Activated CD4-positive, alpha-beta T cell treated with anti-CD3 and anti-CD28 coated beads for 36 hours (primary cell): ENCODE results near the gene NBEA. TPM values are rescaled to one million over a fixed set of nuclear protein-coding genes. Genes with fewer than 3 reads are reported as not detected.
A peak's percentile ranks its signal among the peaks of the same experiment; 100 is the strongest.

Experiments used
- ATAC-seq: fragments of 200-7000 bp; cut with Tn5 transposase; one replicate; pipeline ENCODE4 v1.10.0; 2021; ENCODE audit warnings: mild to moderate bottlenecking, moderate library complexity
- CTCF ChIA-PET: fragments of 350-600 bp; sonication (Branson Sonifier 250); formaldehyde crosslinking; loops from one replicate; lab custom pipeline; 2021; ENCODE audit warnings: antibody characterized with exemption; lab: Charles Lee
- POLR2A ChIA-PET: fragments of 350-600 bp; sonication (Branson Sonifier 250); formaldehyde crosslinking; loops from one replicate; lab custom pipeline; 2021; ENCODE audit warnings: antibody characterized with exemption, inconsistent platforms; lab: Charles Lee
- DNase-seq: peaks from one replicate; pipeline ENCODE4 v3.0.0-alpha.2; 2020
- H3K27ac Mint-ChIP-seq: one replicate; pipeline ENCODE4 v1.8.0; 2021; ENCODE audit warnings: mixed read lengths
- H3K27me3 Mint-ChIP-seq: one replicate; pipeline ENCODE4 v1.8.0; 2021; ENCODE audit warnings: mixed read lengths
- H3K36me3 Mint-ChIP-seq: one replicate; pipeline ENCODE4 v1.8.0; 2021; ENCODE audit warnings: low read depth, mixed read lengths
- H3K4me1 Mint-ChIP-seq: one replicate; pipeline ENCODE4 v1.8.0; 2021; ENCODE audit warnings: mixed read lengths
- H3K4me3 Mint-ChIP-seq: one replicate; pipeline ENCODE4 v1.8.0; 2021; ENCODE audit warnings: mild to moderate bottlenecking, moderate library complexity, mixed read lengths
- H3K9me3 Mint-ChIP-seq: one replicate; pipeline ENCODE4 v1.8.0; 2021; ENCODE audit warnings: low read depth, mixed read lengths
- intact Hi-C, 2 experiments: fragments of 100-400 bp; cut with DNase I in 1 of 2; cut with micrococcal nuclease in 1 of 2; formaldehyde crosslinking; loops; one replicate each; pipeline versions ENCODE4 v1.14.2 to v1.15.1; 2022 to 2024; cut with DNase I, micrococcal nuclease
- total RNA-seq, 2 experiments: library from RNA; stranded (reverse); gene quantifications; one replicate each; pipeline ENCODE4 v1.2.3, GENCODE V29; 2021

NBEA gene
- total RNA-seq, 2 experiments from 2014 or later, result 0.39 to 0.44 TPM

DNA sequence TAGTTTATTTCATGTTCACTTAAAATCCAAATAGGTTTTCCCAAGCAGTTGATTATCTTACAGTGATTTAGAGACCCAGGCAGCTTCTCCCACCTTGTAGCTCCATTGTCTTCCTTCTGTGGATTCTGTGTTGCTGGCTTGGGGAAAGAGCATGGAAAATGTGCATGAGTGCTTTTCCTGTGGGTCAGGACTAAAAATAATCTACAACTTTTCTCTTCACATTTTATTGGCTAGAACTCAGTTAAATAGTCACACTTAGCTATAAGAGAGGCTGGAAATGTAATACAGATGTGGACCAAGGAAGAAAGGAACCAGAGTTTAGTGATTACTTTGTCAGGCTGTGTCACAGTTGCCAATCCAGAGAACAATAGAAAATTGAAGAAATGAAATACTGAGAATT is 198.8 kb downstream of the NBEA start:
- intact Hi-C loops, result no loop called here
- ChIA-PET CTCF (interaction anchor here (1.1 kb wide), 1 partner anchor 10 kb away, joined by 3 read pairs; no protein-coding TSS in a partner anchor), POLR2A (no interaction called here)
- H3K4me3 Mint-ChIP-seq, result no peak overlapping the region
- no peaks in the 10 kb centered on the region for H3K27me3 Mint-ChIP-seq
- H3K36me3 Mint-ChIP-seq, result peaks cover 2% of the 10 kb centered on the region
- H3K9me3 Mint-ChIP-seq, result no peaks in the 10 kb centered on the region
- ATAC-seq, result no peak
- no peak overlapping the region for H3K27ac Mint-ChIP-seq
- peaks cover 7% of the 10 kb centered on the region for H3K4me1 Mint-ChIP-seq
- no peak for DNase-seq

DNA sequence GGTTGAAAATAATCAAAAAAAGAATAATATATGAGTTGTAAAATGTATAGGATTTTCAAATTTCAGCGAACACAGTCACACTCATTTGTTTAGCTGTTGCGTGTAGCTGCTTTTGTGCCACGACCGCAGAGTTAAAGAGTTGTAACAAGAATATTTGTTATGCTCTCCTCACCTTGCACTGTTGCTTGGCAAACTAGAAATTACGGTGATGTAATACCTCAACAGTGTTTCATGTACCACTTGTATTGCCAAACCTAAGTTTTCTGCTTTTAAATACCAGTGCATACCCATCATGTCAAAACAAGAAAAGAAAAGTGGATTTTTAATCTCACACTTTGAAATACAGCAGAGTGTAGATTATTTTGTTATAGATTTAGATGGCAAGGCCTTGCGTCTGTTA is 201.1 kb downstream of the NBEA start:
- no peaks in the 10 kb centered on the region for H3K27me3 Mint-ChIP-seq
- ChIA-PET POLR2A (interaction anchor here (0.6 kb wide), 1 partner anchor 23 kb away, joined by 3 read pairs; no protein-coding TSS in a partner anchor), CTCF (no interaction called here)
- no peaks in the 10 kb centered on the region for H3K9me3 Mint-ChIP-seq
- no peak for DNase-seq
- ATAC-seq, result no peak
- no peak overlapping the region for H3K27ac Mint-ChIP-seq
- H3K36me3 Mint-ChIP-seq, result peaks cover 2% of the 10 kb centered on the region
- intact Hi-C loops, result no loop called here
- H3K4me1 Mint-ChIP-seq, result peaks cover 5% of the 10 kb centered on the region
- H3K4me3 Mint-ChIP-seq, result no peak overlapping the region

DNA sequence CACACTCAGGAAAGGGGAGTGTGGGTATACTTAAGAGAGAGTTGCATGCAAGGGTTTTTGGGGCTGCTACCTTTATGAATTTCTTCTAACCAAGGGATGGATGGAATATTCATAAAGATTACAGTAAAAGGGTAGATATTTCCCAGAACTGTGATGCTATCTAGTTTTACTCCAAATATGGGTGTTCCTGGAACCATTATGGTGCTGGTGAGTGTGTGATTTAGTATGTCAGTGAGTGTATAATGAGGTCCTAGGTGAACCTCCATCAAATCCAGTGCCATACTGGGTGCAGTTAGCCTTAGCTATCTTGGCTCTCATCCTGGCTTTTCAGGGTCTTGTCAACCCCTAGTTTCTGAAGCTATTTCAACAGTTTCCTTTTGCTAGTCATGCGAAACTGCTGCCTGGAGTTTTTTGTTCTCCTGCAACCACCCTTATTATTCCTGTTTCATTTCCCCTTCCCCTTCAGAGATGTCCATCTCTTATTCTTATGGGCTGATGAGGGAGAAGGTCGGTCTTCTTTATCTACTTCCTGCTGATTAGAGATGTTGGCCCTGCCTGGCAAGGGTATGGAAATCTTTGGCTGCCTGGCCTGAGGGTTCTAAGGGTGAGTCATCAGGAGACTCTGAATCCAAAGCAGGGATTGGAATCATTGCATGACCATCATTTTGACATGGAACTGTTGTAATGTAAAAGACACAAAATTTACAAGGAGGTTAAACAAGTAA is 202.3 kb downstream of the NBEA start:
- Mint-ChIP-seq H3K36me3 (peaks cover 2% of the 10 kb centered on the region), H3K4me3 (no peak overlapping the region), H3K27me3 (no peaks in the 10 kb centered on the region), H3K4me1 (peaks cover 4% of the 10 kb centered on the region), H3K9me3 (no peaks in the 10 kb centered on the region), H3K27ac (no peak overlapping the region)
- CTCF ChIA-PET, result interaction anchor here (1.1 kb wide), 1 partner anchor 20 kb away, joined by 4 read pairs; no protein-coding TSS in a partner anchor
- POLR2A ChIA-PET, result no interaction called here
- no peak for ATAC-seq
- intact Hi-C loops, result no loop called here
- no peak for DNase-seq

DNA sequence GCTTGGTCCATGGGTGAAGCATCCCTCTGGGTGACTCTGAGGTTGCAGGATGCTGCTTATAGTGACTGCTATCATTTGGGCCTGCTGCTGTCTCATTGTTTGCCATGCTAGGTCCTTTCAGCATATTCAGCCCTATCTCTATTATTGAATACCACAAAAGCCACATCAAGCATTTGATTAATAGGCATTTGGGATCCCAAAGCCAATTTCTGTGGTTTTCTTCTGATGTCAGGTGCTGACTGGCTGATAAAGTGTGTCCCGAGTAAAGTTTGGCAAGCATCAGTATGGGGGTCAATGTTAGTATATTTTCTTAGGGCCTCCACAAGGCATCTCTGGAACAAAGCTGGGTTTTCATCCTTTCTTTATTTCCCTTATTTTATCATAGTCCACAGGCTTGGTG is 204.6 kb downstream of the NBEA start:
- intact Hi-C loops, result no loop called here
- POLR2A ChIA-PET, result no interaction called here
- H3K9me3 Mint-ChIP-seq, result no peaks in the 10 kb centered on the region
- CTCF ChIA-PET, result no interaction called here
- no peaks in the 10 kb centered on the region for H3K4me1 Mint-ChIP-seq
- no peaks in the 10 kb centered on the region for H3K27me3 Mint-ChIP-seq
- DNase-seq (no peak), ATAC-seq (no peak)
- no peak overlapping the region for H3K4me3 Mint-ChIP-seq
- peaks cover 2% of the 10 kb centered on the region for H3K36me3 Mint-ChIP-seq
- no peak overlapping the region for H3K27ac Mint-ChIP-seq

DNA sequence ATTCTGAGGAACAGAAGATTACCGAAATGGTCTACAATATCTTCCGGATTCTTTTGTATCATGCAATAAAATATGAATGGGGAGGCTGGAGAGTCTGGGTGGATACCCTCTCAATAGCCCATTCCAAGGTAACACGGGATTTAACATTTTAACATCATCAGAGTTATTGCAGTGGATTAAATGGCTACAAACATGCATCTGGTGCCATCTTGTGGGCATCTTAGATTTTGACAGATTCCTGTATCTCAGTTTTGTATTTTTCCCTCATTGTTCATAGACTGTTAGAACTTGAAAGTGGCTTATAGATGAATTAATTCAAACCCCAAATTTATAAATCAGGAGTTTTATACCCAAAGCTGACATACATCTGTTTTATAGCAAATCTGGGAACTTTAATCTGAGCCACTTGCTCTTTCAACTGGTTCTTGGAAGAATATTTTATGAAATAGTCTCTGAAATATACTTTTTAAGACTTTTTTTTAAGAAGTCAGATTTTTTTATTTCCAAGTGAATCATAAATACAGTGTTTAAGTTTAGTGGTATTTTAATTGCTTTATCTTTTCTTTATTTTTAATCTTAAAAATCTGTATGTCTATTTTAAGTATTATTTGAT is 215.2 kb downstream of the NBEA start:
- DNase-seq (peak; percentile 47), ATAC-seq (peak; percentile 39)
- Mint-ChIP-seq H3K4me1 (peaks cover 2% of the 10 kb centered on the region), H3K27me3 (no peaks in the 10 kb centered on the region), H3K9me3 (no peaks in the 10 kb centered on the region), H3K36me3 (no peaks in the 10 kb centered on the region), H3K4me3 (no peak overlapping the region), H3K27ac (no peak overlapping the region)
- POLR2A ChIA-PET, result no interaction called here
- CTCF ChIA-PET, result no interaction called here
- intact Hi-C loops, result loop anchor here (2.0 to 10.0 kb wide), 6 partner anchors 212 to 1932 kb away; partner anchors contain the start of gene NBEA (in 2 of the 2)

DNA sequence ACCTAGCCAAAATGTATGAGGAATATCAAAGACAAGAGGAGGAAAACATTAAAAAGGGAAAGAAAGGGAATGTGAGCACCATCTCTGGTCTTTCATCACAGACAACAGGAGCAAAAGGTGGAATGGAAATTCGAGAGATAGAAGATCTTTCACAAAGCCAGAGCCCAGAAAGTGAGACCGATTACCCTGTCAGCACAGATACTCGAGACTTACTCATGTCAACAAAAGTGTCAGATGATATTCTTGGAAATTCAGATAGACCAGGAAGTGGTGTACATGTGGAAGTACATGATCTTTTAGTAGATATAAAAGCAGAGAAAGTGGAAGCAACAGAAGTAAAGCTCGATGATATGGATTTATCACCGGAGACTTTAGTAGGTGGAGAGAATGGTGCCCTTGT is 217.0 kb downstream of the NBEA start:
- H3K27me3 Mint-ChIP-seq, result no peaks in the 10 kb centered on the region
- intact Hi-C loops, result loop anchor here (5.0 to 10.0 kb wide), 4 partner anchors 214 to 1934 kb away; partner anchors contain the start of gene NBEA (in 2 of the 2)
- ATAC-seq (no peak), DNase-seq (no peak)
- no peaks in the 10 kb centered on the region for H3K9me3 Mint-ChIP-seq
- H3K27ac Mint-ChIP-seq, result no peak overlapping the region
- H3K4me3 Mint-ChIP-seq, result no peak overlapping the region
- peaks cover 7% of the 10 kb centered on the region for H3K4me1 Mint-ChIP-seq
- ChIA-PET POLR2A (no interaction called here), CTCF (interaction anchor here (1.3 kb wide), 1 partner anchor 1359 kb away, joined by 3 read pairs; no protein-coding TSS in a partner anchor)
- no peaks in the 10 kb centered on the region for H3K36me3 Mint-ChIP-seq

DNA sequence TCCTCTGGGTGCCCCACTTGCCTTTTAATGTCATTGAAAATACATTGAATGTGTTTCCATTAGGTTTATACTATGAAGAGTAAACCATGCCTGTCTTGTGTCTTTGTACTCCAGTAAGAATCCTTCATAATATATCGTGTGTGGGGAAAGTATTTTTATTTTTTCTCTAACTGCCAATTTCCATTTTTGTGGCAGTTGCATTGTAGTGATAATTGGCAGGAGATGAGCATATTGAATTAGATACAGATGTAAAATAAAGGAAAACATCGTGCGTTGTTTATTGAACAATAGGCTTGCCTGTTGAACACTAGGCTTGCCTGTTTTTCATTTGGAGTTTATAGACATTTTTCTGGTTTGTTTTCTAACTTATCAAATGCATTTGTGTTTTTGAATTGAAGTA is 218.8 kb downstream of the NBEA start:
- Mint-ChIP-seq H3K4me1 (peaks cover 7% of the 10 kb centered on the region), H3K9me3 (no peaks in the 10 kb centered on the region), H3K27ac (no peak overlapping the region), H3K27me3 (no peaks in the 10 kb centered on the region), H3K4me3 (no peak overlapping the region), H3K36me3 (no peaks in the 10 kb centered on the region)
- ChIA-PET POLR2A (no interaction called here), CTCF (no interaction called here)
- DNase-seq (no peak), ATAC-seq (no peak)
- intact Hi-C loops, result loop anchor here (5.0 to 10.0 kb wide), 4 partner anchors 1226 to 1936 kb away; no protein-coding TSS in a partner anchor

DNA sequence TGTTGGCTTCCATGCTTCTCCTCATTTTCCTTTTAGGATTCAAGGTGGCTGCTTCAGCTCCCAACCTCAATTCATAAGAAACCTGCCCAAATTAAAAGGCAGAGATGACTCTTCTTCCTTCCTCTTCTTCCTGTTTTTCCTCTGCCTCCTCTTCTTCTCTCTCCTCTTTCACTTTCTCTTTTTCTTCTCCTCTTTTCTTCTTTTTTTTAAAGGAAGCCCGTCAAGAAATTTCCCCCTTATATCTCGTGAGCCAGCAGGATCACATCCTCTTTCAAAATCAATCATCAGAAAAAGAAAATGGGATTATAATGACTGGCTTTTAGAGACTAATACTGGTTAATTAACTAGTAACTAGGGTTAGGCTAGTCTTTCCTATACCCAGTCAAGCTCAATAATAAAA is 220.3 kb downstream of the NBEA start:
- Mint-ChIP-seq H3K9me3 (no peaks in the 10 kb centered on the region), H3K4me1 (peaks cover 7% of the 10 kb centered on the region), H3K27ac (no peak overlapping the region), H3K36me3 (no peaks in the 10 kb centered on the region), H3K4me3 (no peak overlapping the region), H3K27me3 (no peaks in the 10 kb centered on the region)
- ATAC-seq, result no peak
- POLR2A ChIA-PET, result no interaction called here
- intact Hi-C loops, result loop anchor here (5.0 to 10.0 kb wide), 4 partner anchors 1228 to 1938 kb away; no protein-coding TSS in a partner anchor
- CTCF ChIA-PET, result interaction anchor here (0.8 to 1.3 kb wide), 2 partner anchors 17 to 57 kb away, joined by 3 read pairs; no protein-coding TSS in a partner anchor
- DNase-seq, result no peak

DNA sequence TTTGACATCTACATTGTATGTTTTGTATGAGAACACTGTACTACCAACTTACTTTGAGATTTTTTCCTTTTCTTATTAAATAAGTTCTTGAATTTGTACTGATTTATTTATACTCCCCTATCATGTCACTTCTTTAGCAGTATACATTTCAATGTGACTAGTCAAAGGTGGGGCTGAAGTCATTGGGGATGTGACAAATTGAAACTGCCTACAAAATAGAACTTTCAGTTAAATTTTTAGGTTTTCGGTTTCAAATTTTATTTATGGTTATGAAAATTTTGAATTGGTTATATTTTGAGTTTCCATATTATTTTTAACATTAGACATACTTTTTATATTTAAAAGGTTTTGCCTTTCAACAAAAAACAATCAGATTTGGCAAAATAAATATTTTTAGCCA is 221.6 kb downstream of the NBEA start:
- peaks cover 7% of the 10 kb centered on the region for H3K4me1 Mint-ChIP-seq
- H3K4me3 Mint-ChIP-seq, result no peak overlapping the region
- CTCF ChIA-PET, result interaction anchor here (0.6 to 1.4 kb wide), 9 partner anchors 10 to 655 kb away, joined by 3 to 5 read pairs (median 3); no protein-coding TSS in a partner anchor
- H3K36me3 Mint-ChIP-seq, result no peaks in the 10 kb centered on the region
- POLR2A ChIA-PET, result interaction anchor here (0.5 kb wide), 1 partner anchor 938 kb away, joined by 3 read pairs; no protein-coding TSS in a partner anchor
- intact Hi-C loops, result loop anchor here (5.0 to 10.0 kb wide), 4 partner anchors 1229 to 1939 kb away; no protein-coding TSS in a partner anchor
- DNase-seq (no peak), ATAC-seq (no peak)
- H3K27me3 Mint-ChIP-seq, result no peaks in the 10 kb centered on the region
- H3K9me3 Mint-ChIP-seq, result no peaks in the 10 kb centered on the region
- H3K27ac Mint-ChIP-seq, result no peak overlapping the region

DNA sequence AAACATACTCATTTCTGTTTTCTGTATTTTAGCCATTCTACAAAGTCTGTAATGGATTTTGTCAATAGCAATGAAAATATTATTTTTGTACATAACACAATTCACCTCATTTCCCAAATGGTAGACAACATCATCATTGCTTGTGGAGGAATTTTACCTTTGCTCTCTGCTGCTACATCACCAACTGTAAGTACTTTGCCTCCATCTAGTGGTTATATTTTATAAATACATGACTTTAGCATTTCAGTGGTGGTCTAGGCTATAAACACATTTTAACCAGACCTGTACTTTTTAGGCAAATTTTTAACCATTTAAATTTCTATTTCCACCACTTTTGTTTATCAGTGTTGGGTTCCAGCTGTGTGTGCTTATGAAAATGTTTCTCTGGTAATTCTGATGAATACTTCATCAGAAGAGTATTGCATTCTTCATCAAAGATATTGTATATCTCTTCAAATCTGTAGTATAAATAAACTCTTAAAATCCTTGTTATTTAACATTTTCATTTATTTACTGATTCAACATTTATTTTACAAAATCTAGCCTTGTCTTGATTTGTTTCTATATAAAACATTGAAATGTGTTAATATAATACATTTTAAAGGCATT is 222.4 kb downstream of the NBEA start:
- Mint-ChIP-seq H3K4me1 (peaks cover 7% of the 10 kb centered on the region), H3K27ac (no peak overlapping the region), H3K9me3 (no peaks in the 10 kb centered on the region), H3K36me3 (no peaks in the 10 kb centered on the region), H3K4me3 (no peak overlapping the region), H3K27me3 (no peaks in the 10 kb centered on the region)
- ChIA-PET POLR2A (interaction anchor here (0.5 kb wide), 1 partner anchor 938 kb away, joined by 3 read pairs; no protein-coding TSS in a partner anchor), CTCF (interaction anchor here (0.6 to 1.4 kb wide), 12 partner anchors 8 to 654 kb away, joined by 3 to 6 read pairs (median 3); no protein-coding TSS in a partner anchor)
- ATAC-seq, result peak; percentile 55
- intact Hi-C loops, result loop anchor here (5.0 to 10.0 kb wide), 4 partner anchors 1230 to 1940 kb away; no protein-coding TSS in a partner anchor
- DNase-seq, result no peak

DNA sequence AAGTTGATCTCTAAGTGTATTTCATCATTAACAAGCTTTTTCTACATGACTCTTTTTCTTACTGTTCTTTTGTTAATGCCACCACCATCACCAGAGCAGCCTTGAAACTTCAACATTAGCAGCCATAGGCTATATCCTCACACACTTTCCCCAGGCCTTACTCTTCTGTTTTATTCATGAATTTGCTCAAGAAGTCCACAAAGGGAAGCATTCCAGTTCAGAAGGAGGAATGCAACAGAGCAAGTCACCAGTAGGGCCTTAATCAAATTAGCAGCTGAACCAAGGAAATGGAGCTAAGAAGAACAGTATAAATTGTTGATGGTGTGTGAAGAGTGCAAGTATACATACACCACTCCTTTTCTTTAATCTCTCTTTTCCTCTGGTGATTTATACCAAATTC is 223.1 kb downstream of the NBEA start:
- no peaks in the 10 kb centered on the region for H3K9me3 Mint-ChIP-seq
- H3K4me3 Mint-ChIP-seq, result no peak overlapping the region
- intact Hi-C loops, result loop anchor here (10.0 kb wide), 3 partner anchors 1230 to 1940 kb away; no protein-coding TSS in a partner anchor
- ChIA-PET POLR2A (no interaction called here), CTCF (interaction anchor here (0.6 to 1.4 kb wide), 5 partner anchors 9 to 1922 kb away, joined by 3 to 6 read pairs (median 3); no protein-coding TSS in a partner anchor)
- no peaks in the 10 kb centered on the region for H3K36me3 Mint-ChIP-seq
- no peaks in the 10 kb centered on the region for H3K27me3 Mint-ChIP-seq
- no peak overlapping the region for H3K27ac Mint-ChIP-seq
- DNase-seq, result no peak
- ATAC-seq, result no peak
- peaks cover 7% of the 10 kb centered on the region for H3K4me1 Mint-ChIP-seq
